GM12878 (cell line): ENCODE measurements around the gene SPACA5. TPM values are rescaled to one million over a fixed set of nuclear protein-coding genes. Genes with fewer than 3 reads are reported as not detected.

Experiments
- ATAC-seq: fragments of 200-7000 bp; cut with Tn5 transposase; 3 replicates; pipeline ENCODE4 v1.9.1; 2020; ENCODE audit warnings: mild to moderate bottlenecking, moderate library complexity
- BruUV-seq: library from RNA; stranded (reverse); fragments of 400-500 nt; replicated peaks from 2 replicates; lab custom pipeline; 2021; lab: Mats Ljungman, UMichigan
- CTCF ChIA-PET: fragments of 300-600 bp; sonication (Branson Sonifier 250); formaldehyde crosslinking; extraction: SDS; loops from one replicate; lab custom pipeline; 2021; ENCODE audit warnings: inconsistent platforms; lab: Yijun Ruan, JAX
- POLR2A ChIA-PET: fragments of 350-600 bp; formaldehyde crosslinking; extraction: SDS; loops from one replicate; lab custom pipeline; 2021; ENCODE audit warnings: inconsistent platforms; lab: Charles Lee
- RAD21 ChIA-PET: fragments of 300-600 bp; sonication (Branson Sonifier 250); formaldehyde crosslinking; loops from one replicate; lab custom pipeline; 2023; ENCODE audit warnings: antibody characterized with exemption; ENCODE audit not compliant: unreplicated experiment; lab: Charles Lee
- SMC1A ChIA-PET: fragments of 300-600 bp; sonication (Branson Sonifier 250); formaldehyde crosslinking; loops from one replicate; lab custom pipeline; 2023; ENCODE audit not compliant: unreplicated experiment, uncharacterized antibody; lab: Charles Lee
- DNase-seq: peaks from one replicate; pipeline ENCODE4 v3.0.0-alpha.2; 2011; ENCODE audit warnings: low read depth, low spot score
- FAIRE-seq: peaks from 3 replicates; lab custom pipeline; 2011; peaks lifted over from hg19 to GRCh38; lab: Jason Lieb, UNC
- H2AFZ ChIP-seq: 2 replicates; pipeline ENCODE4 v1.6.0; 2011; ENCODE audit warnings: low read depth, low read length, control low read depth; ENCODE audit not compliant: control insufficient read depth
- H3K27ac ChIP-seq: 2 replicates; pipeline ENCODE4 v1.5.1; 2011; ENCODE audit warnings: control low read depth; ENCODE audit not compliant: control insufficient read depth, insufficient read depth
- H3K27me3 ChIP-seq, 2 experiments: replicated peaks in 1 of 2; 2 replicates each; pipeline versions ENCODE4 v1.6.0 to v1.6.1; 2011; ENCODE audit warnings: low read length in 1 of 2; ENCODE audit not compliant: control insufficient read depth in 2 of 2, insufficient read depth in 2 of 2
- H3K36me3 ChIP-seq, 2 experiments: 2 replicates each; pipeline ENCODE4 v1.5.1; 2011; ENCODE audit warnings: low read length in 1 of 2; ENCODE audit not compliant: control insufficient read depth in 2 of 2, insufficient read depth in 2 of 2
- H3K4me1 ChIP-seq: 2 replicates; pipeline ENCODE4 v1.6.1; 2011; ENCODE audit warnings: mild to moderate bottlenecking, low read length, moderate library complexity, mixed read lengths; ENCODE audit not compliant: control insufficient read depth, insufficient read depth
- H3K4me2 ChIP-seq: 2 replicates; pipeline ENCODE4 v1.6.0; 2011; ENCODE audit warnings: control low read depth; ENCODE audit not compliant: control insufficient read depth, insufficient read depth
- H3K4me3 ChIP-seq: fragments of 200-600 bp; sonication (generic); 2 replicates; pipeline ENCODE4 v1.5.1; 2016
- H3K79me2 ChIP-seq: 2 replicates; pipeline ENCODE4 v1.6.0; 2011; ENCODE audit warnings: low read length; ENCODE audit not compliant: control insufficient read depth, insufficient read depth
- H3K9ac ChIP-seq: 2 replicates; pipeline ENCODE4 v1.8.0; 2011; ENCODE audit warnings: low read length, control low read depth, mixed read lengths; ENCODE audit not compliant: control insufficient read depth, insufficient read depth
- H3K9me3 ChIP-seq: replicated peaks from 3 replicates; pipeline ENCODE4 v1.5.1; 2011; ENCODE audit warnings: mild to moderate bottlenecking, low read length; ENCODE audit not compliant: control insufficient read depth, insufficient read depth
- H4K20me1 ChIP-seq: 2 replicates; pipeline ENCODE4 v1.6.0; 2011; ENCODE audit not compliant: control insufficient read depth, insufficient read depth
- SMAD1 ChIP-seq: fragments of 450-650 bp; IDR thresholded peaks from 2 replicates; pipeline ENCODE4 v1.6.1; 2018; ENCODE audit warnings: mild to moderate bottlenecking, low read depth; ENCODE audit not compliant: partially characterized antibody
- WGBS: methylation state at CpG from one replicate; pipeline ENCODE4 v1.1.6; 2016; ENCODE audit warnings: low lambda C conversion rate; ENCODE audit not compliant: insufficient replicate concordance, insufficient coverage; ENCODE audit errors: missing lambda C conversion rate; 5-methylcytosine and 5-hydroxymethylcytosine counted together
- in situ Hi-C: fragments of 300-500 bp; cut with MboI; formaldehyde crosslinking; loops from 9 replicates; pipeline ENCODE4 v1.14.3; 2018; ENCODE audit warnings: mixed read lengths
- intact Hi-C: fragments of 100-400 bp; cut with micrococcal nuclease; formaldehyde crosslinking; loops from one replicate; pipeline ENCODE4 v1.14.2; 2022; ENCODE audit not compliant: unreplicated experiment
- polyA plus RNA-seq, 11 experiments: library from polyadenylated mRNA; depleted of rRNA in 4 of 11; unstranded in 6 of 11; stranded (reverse) in 5 of 11; fragments of >200 nt; fragmentation: Nextera tagmentation in 4 of 11; fragmentation: Illumina TruSeq in 1 of 11; extraction: Ambion mirVana in 4 of 11; extraction: Trizol in 1 of 11; gene quantifications; 1 replicate in 1 of 11; 2 replicates in 10 of 11; pipeline versions ENCODE4 v1.2.1 to v1.2.3, GENCODE V29; 2011 to 2016; ENCODE audit warnings: inconsistent platforms in 2 of 11, missing spikeins in 2 of 11, low read depth in 1 of 11
- total RNA-seq, 4 experiments: library from RNA; depleted of rRNA in 3 of 4; stranded (reverse); fragments of >200 nt in 3 of 4; fragmentation: Illumina TruSeq in 1 of 4; extraction: Trizol in 1 of 4; gene quantifications; 2 replicates each; pipeline versions ENCODE4 v1.2.1 to v1.2.3, GENCODE V29; 2013 to 2021
- TF ChIP-seq, protein P1 (sequence below): IDR thresholded peaks from 2 replicates; pipeline ENCODE4 v1.6.1; 2012; ENCODE audit warnings: low read length, inconsistent platforms

The SPACA5 gene
- total and polyA plus RNA-seq, 10 of the 15 experiments (the other 5 are each of a cell fraction or from before 2014, with no cell fraction given): 0.18 to 0.97 (median 0.25) TPM; not detected in 4

GRCh38 chrX:48059296-48059639 is 52.5 kb downstream of the SPACA5 start:
- ChIA-PET SMC1A (interaction anchor here (1.3 kb wide), 1 partner anchor 10 kb away, joined by 3 read pairs; no protein-coding TSS in a partner anchor), RAD21 (no interaction called here), POLR2A (no interaction called here), CTCF (interaction anchor here (1.4 kb wide), 1 partner anchor 12 kb away, joined by 3 read pairs; no protein-coding TSS in a partner anchor)
- H4K20me1 ChIP-seq: no peaks in the 10 kb centered on the region
- BruUV-seq: no TSS peak
- no peak for ATAC-seq
- peaks cover 0 to 7% of the 10 kb centered on the region in 2 experiments; a peak in 1 of 4 replicates for H3K36me3 ChIP-seq
- no peak overlapping the region for H3K27ac ChIP-seq
- DNase-seq: no peak
- no peaks in the 10 kb centered on the region for H3K79me2 ChIP-seq
- H3K27me3 ChIP-seq: no peaks in the 10 kb centered on the region
- in situ Hi-C loops: no loop called here
- H3K4me2 ChIP-seq: no peak overlapping the region
- FAIRE-seq: no peak
- H3K4me1 ChIP-seq: no peaks in the 10 kb centered on the region
- H3K9ac ChIP-seq: no peak overlapping the region
- no peak overlapping the region for H2AFZ ChIP-seq
- 42% methylated on average over 1 of the region's 1 CpG for WGBS
- peaks cover 10% of the 10 kb centered on the region for H3K9me3 ChIP-seq
- TF ChIP-seq, protein P1, sequence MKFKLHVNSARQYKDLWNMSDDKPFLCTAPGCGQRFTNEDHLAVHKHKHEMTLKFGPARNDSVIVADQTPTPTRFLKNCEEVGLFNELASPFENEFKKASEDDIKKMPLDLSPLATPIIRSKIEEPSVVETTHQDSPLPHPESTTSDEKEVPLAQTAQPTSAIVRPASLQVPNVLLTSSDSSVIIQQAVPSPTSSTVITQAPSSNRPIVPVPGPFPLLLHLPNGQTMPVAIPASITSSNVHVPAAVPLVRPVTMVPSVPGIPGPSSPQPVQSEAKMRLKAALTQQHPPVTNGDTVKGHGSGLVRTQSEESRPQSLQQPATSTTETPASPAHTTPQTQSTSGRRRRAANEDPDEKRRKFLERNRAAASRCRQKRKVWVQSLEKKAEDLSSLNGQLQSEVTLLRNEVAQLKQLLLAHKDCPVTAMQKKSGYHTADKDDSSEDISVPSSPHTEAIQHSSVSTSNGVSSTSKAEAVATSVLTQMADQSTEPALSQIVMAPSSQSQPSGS: no peak
- no peak for TF ChIP-seq SMAD1
- no peak overlapping the region for H3K4me3 ChIP-seq
- intact Hi-C loops: no loop called here

Other genes with a start within 250 kb of the SPACA5 start
- gene ZNF81, start 170.1 kb upstream of the SPACA5 start, total RNA-seq (2014; rRNA removed): 5.1 and 5.2 TPM in 2 replicates
- 5.4 and 5.9 TPM in 2 replicates for gene ZNF81, start 170.1 kb upstream of the SPACA5 start, total RNA-seq (2014; rRNA removed; fragmentation: Illumina TruSeq; extraction: Trizol)
- gene ZNF81, start 170.1 kb upstream of the SPACA5 start, total RNA-seq (2021): 7.2 and 7.5 TPM in 2 replicates
- 5.5 and 6.1 TPM in 2 replicates for gene ZNF81, start 170.1 kb upstream of the SPACA5 start, polyA plus RNA-seq (2011; rRNA removed)
- gene ZNF81, start 170.1 kb upstream of the SPACA5 start, polyA plus RNA-seq (2014; fragmentation: Illumina TruSeq; extraction: Trizol): 4.3 and 4.9 TPM in 2 replicates
- 1 to 10 TPM; 3.4 to 4.3 TPM for gene ZNF81, start 170.1 kb upstream of the SPACA5 start, polyA plus RNA-seq (2014; fragmentation: Nextera tagmentation; extraction: Ambion mirVana)
- gene ZNF81, start 170.1 kb upstream of the SPACA5 start, polyA plus RNA-seq (2014; rRNA removed): 2.6 and 4.4 TPM in 2 replicates
- gene ZNF81, start 170.1 kb upstream of the SPACA5 start, polyA plus RNA-seq (2016; fragmentation: Nextera tagmentation; extraction: Ambion mirVana): 1 to 10 TPM; 3.8 to 4.1 TPM
- 3.0 and 3.2 TPM in 2 replicates for gene ZNF182, start 3.0 kb upstream of the SPACA5 start, total RNA-seq (2014; rRNA removed)
- 7.0 and 7.1 TPM in 2 replicates for gene ZNF182, start 3.0 kb upstream of the SPACA5 start, total RNA-seq (2014; rRNA removed; fragmentation: Illumina TruSeq; extraction: Trizol)
- gene ZNF182, start 3.0 kb upstream of the SPACA5 start, total RNA-seq (2021): 4.7 and 4.8 TPM in 2 replicates
- 6.7 and 10.1 TPM in 2 replicates for gene ZNF182, start 3.0 kb upstream of the SPACA5 start, polyA plus RNA-seq (2011; rRNA removed)
- gene ZNF182, start 3.0 kb upstream of the SPACA5 start, polyA plus RNA-seq (2014; fragmentation: Illumina TruSeq; extraction: Trizol): 7.0 and 8.4 TPM in 2 replicates
- gene ZNF182, start 3.0 kb upstream of the SPACA5 start, polyA plus RNA-seq (2014; fragmentation: Nextera tagmentation; extraction: Ambion mirVana): 1 to 10 TPM in 1 of 2 experiments, under 1 TPM in 1; 0.85 to 2.3 TPM
- gene ZNF182, start 3.0 kb upstream of the SPACA5 start, polyA plus RNA-seq (2014; rRNA removed): 4.7 and 5.0 TPM in 2 replicates
- gene ZNF182, start 3.0 kb upstream of the SPACA5 start, polyA plus RNA-seq (2016; fragmentation: Nextera tagmentation; extraction: Ambion mirVana): 1 to 10 TPM; 5.9 to 6.0 TPM
- gene ZNF630, start 64.7 kb downstream of the SPACA5 start, total RNA-seq (2014; rRNA removed): 0.96 and 2.1 TPM in 2 replicates
- gene ZNF630, start 64.7 kb downstream of the SPACA5 start, total RNA-seq (2014; rRNA removed; fragmentation: Illumina TruSeq; extraction: Trizol): 1.9 and 2.0 TPM in 2 replicates
- gene ZNF630, start 64.7 kb downstream of the SPACA5 start, total RNA-seq (2021): 1.2 and 1.8 TPM in 2 replicates
- gene ZNF630, start 64.7 kb downstream of the SPACA5 start, polyA plus RNA-seq (2011; rRNA removed): 0.99 and 1.3 TPM in 2 replicates
- gene ZNF630, start 64.7 kb downstream of the SPACA5 start, polyA plus RNA-seq (2014; fragmentation: Illumina TruSeq; extraction: Trizol): 1.7 and 2.0 TPM in 2 replicates
- 1 to 10 TPM; 1.0 to 1.5 TPM for gene ZNF630, start 64.7 kb downstream of the SPACA5 start, polyA plus RNA-seq (2014; fragmentation: Nextera tagmentation; extraction: Ambion mirVana)
- gene ZNF630, start 64.7 kb downstream of the SPACA5 start, polyA plus RNA-seq (2014; rRNA removed): 1.0 and 1.3 TPM in 2 replicates
- gene ZNF630, start 64.7 kb downstream of the SPACA5 start, polyA plus RNA-seq (2016; fragmentation: Nextera tagmentation; extraction: Ambion mirVana): 1 to 10 TPM; 1.1 TPM
- gene SPACA5B, start 123.6 kb downstream of the SPACA5 start, total RNA-seq (2014; rRNA removed): not detected in 2 replicates
- gene SPACA5B, start 123.6 kb downstream of the SPACA5 start, total RNA-seq (2014; rRNA removed; fragmentation: Illumina TruSeq; extraction: Trizol): not detected in 2 replicates
- not detected in 2 replicates for gene SPACA5B, start 123.6 kb downstream of the SPACA5 start, total RNA-seq (2021)
- not detected in 2 replicates for gene SPACA5B, start 123.6 kb downstream of the SPACA5 start, polyA plus RNA-seq (2011; rRNA removed)
- not detected in 2 replicates for gene SPACA5B, start 123.6 kb downstream of the SPACA5 start, polyA plus RNA-seq (2014; fragmentation: Illumina TruSeq; extraction: Trizol)
- gene SPACA5B, start 123.6 kb downstream of the SPACA5 start, polyA plus RNA-seq (2014; fragmentation: Nextera tagmentation; extraction: Ambion mirVana): 1 to 10 TPM in 1 of 2 experiments, not detected in 1; 1.0 TPM
- gene SPACA5B, start 123.6 kb downstream of the SPACA5 start, polyA plus RNA-seq (2014; rRNA removed): not detected in 2 replicates
- not detected for gene SPACA5B, start 123.6 kb downstream of the SPACA5 start, polyA plus RNA-seq (2016; fragmentation: Nextera tagmentation; extraction: Ambion mirVana)
- gene SSX5, start 189.8 kb downstream of the SPACA5 start, total RNA-seq (2014; rRNA removed): not detected in 2 replicates
- not detected in 2 replicates for gene SSX5, start 189.8 kb downstream of the SPACA5 start, total RNA-seq (2014; rRNA removed; fragmentation: Illumina TruSeq; extraction: Trizol)
- gene SSX5, start 189.8 kb downstream of the SPACA5 start, total RNA-seq (2021): not detected in 2 replicates
- 0.05 TPM in 1 of 2 replicates, not detected in the other for gene SSX5, start 189.8 kb downstream of the SPACA5 start, polyA plus RNA-seq (2011; rRNA removed)
- not detected in 2 replicates for gene SSX5, start 189.8 kb downstream of the SPACA5 start, polyA plus RNA-seq (2014; fragmentation: Illumina TruSeq; extraction: Trizol)
- gene SSX5, start 189.8 kb downstream of the SPACA5 start, polyA plus RNA-seq (2014; fragmentation: Nextera tagmentation; extraction: Ambion mirVana): not detected
- not detected in 2 replicates for gene SSX5, start 189.8 kb downstream of the SPACA5 start, polyA plus RNA-seq (2014; rRNA removed)
- not detected for gene SSX5, start 189.8 kb downstream of the SPACA5 start, polyA plus RNA-seq (2016; fragmentation: Nextera tagmentation; extraction: Ambion mirVana)
- not detected in 2 replicates for gene SSX1, start 248.4 kb downstream of the SPACA5 start, total RNA-seq (2014; rRNA removed)
- not detected in 2 replicates for gene SSX1, start 248.4 kb downstream of the SPACA5 start, total RNA-seq (2014; rRNA removed; fragmentation: Illumina TruSeq; extraction: Trizol)
- 0.15 TPM in 1 of 2 replicates, not detected in the other for gene SSX1, start 248.4 kb downstream of the SPACA5 start, total RNA-seq (2021)
- gene SSX1, start 248.4 kb downstream of the SPACA5 start, polyA plus RNA-seq (2011; rRNA removed): 0.17 and 0.26 TPM in 2 replicates
- gene SSX1, start 248.4 kb downstream of the SPACA5 start, polyA plus RNA-seq (2014; fragmentation: Illumina TruSeq; extraction: Trizol): not detected in 2 replicates
- not detected for gene SSX1, start 248.4 kb downstream of the SPACA5 start, polyA plus RNA-seq (2014; fragmentation: Nextera tagmentation; extraction: Ambion mirVana)
- gene SSX1, start 248.4 kb downstream of the SPACA5 start, polyA plus RNA-seq (2014; rRNA removed): not detected in 2 replicates
- gene SSX1, start 248.4 kb downstream of the SPACA5 start, polyA plus RNA-seq (2016; fragmentation: Nextera tagmentation; extraction: Ambion mirVana): not detected